ENCODE measurements around the gene MVB12B.
A peak's percentile ranks its signal among the peaks of the same experiment; 100 is the strongest.

GRCh38 chr9:126389992-126390391 lies 63.4 kb downstream of the MVB12B start:
- TF ChIP-seq CTCF (IDR thresholded peaks at IDR 0.05; ENCODE audit: low read depth, low read length) (no peak), POLR2A (IDR thresholded peaks at IDR 0.05; ENCODE audit: extremely low read depth, insufficient read length) (no peak), MYC (IDR thresholded peaks at IDR 0.05; ENCODE audit: low read depth, low read length) (0 out of 2 replicates have a peak, but pooled peaks have one; percentile 0), MAX (IDR thresholded peaks at IDR 0.05; ENCODE audit: low read depth, low read length) (no peak)
